ENCODE measurements around the gene PUS3. TPM values are rescaled to one million over a fixed set of nuclear protein-coding genes. Genes with fewer than 3 reads are reported as not detected.

Gene PUS3
- total and polyA plus RNA-seq, 2 experiments from 2014 or later = 8.3 to 10.7 TPM

- Histone ChIP-seq H3K9me3 (ENCODE audit: low read depth) (no peaks in the 10 kb centered on the region), H3K79me2 (ENCODE audit: insufficient read depth) (no peaks in the 10 kb centered on the region), H3K9ac (no peak overlapping the region), H3K4me2 (ENCODE audit: unreplicated experiment) (no peak overlapping the region), H3K27ac (no peak overlapping the region), H2AFZ (no peak overlapping the region), H3K9me2 (ENCODE audit: insufficient read depth) (no peaks in the 10 kb centered on the region), H4K20me1 (ENCODE audit: insufficient read depth) (no peaks in the 10 kb centered on the region), H3K27me3 (replicated peaks; ENCODE audit: insufficient read depth) (peaks cover 11% of the 10 kb centered on the region; the same call in 1 of the 2 replicates), H3K36me3 (ENCODE audit: low read depth) (no peaks in the 10 kb centered on the region), H3K4me1 (ENCODE audit: insufficient read depth) (peaks cover 6% of the 10 kb centered on the region; the same call in 1 of the 2 replicates), H3F3A (ENCODE audit: insufficient read depth) (no peaks in the 10 kb centered on the region), H3K4me3 (no peak overlapping the region)
- in situ Hi-C loops (cut with MboI) = no loop called here
- TF ChIP-seq EZH2phosphoT487 (IDR thresholded peaks at IDR 0.05; ENCODE audit: insufficient read depth, low read depth) (no peak), EZH2 (IDR thresholded peaks at IDR 0.05; ENCODE audit: insufficient read depth, poor library complexity, severe bottlenecking) (no peak)
- no peak for DNase-seq
- 81 to 82% methylated on average over 11 of the region's 11 CpGs for WGBS, 2 experiments (ENCODE audit: low coverage in 1 of 2, low lambda C conversion rate in 2 of 2, missing lambda C conversion rate in 2 of 2)
Observed at GRCh38 chr11:125950178-125950490, 47.1 kb upstream of the PUS3 start.

- in situ Hi-C loops (cut with MboI) = no loop called here
- TF ChIP-seq EZH2 (IDR thresholded peaks at IDR 0.05; ENCODE audit: insufficient read depth, poor library complexity, severe bottlenecking) (no peak), EZH2phosphoT487 (IDR thresholded peaks at IDR 0.05; ENCODE audit: insufficient read depth, low read depth) (no peak)
- H3K27me3 ChIP-seq (replicated peaks; ENCODE audit: insufficient read depth) = peaks cover 11% of the 10 kb centered on the region; the same call in 1 of the 2 replicates
Observed at GRCh38 chr11:125949271-125950177, 46.5 kb upstream of the PUS3 start.

GRCh38 chr11:125948278-125949051, 45.5 kb upstream of the PUS3 start:
- Histone ChIP-seq H3K4me2 (ENCODE audit: unreplicated experiment) (no peak overlapping the region), H3K9ac (no peak overlapping the region), H3K4me1 (ENCODE audit: insufficient read depth) (peaks cover 6% of the 10 kb centered on the region; the same call in 1 of the 2 replicates), H3K9me3 (ENCODE audit: low read depth) (no peaks in the 10 kb centered on the region), H3K79me2 (ENCODE audit: insufficient read depth) (no peaks in the 10 kb centered on the region), H3F3A (ENCODE audit: insufficient read depth) (no peaks in the 10 kb centered on the region), H3K4me3 (no peak overlapping the region), H3K27ac (no peak overlapping the region), H3K36me3 (ENCODE audit: low read depth) (no peaks in the 10 kb centered on the region), H3K27me3 (replicated peaks; ENCODE audit: insufficient read depth) (peaks cover 11% of the 10 kb centered on the region; the same call in 1 of the 2 replicates), H2AFZ (no peak overlapping the region), H4K20me1 (ENCODE audit: insufficient read depth) (no peaks in the 10 kb centered on the region), H3K9me2 (ENCODE audit: insufficient read depth) (no peaks in the 10 kb centered on the region)
- DNase-seq = no peak
- no peak for TF ChIP-seq EZH2 (IDR thresholded peaks at IDR 0.05; ENCODE audit: insufficient read depth, poor library complexity, severe bottlenecking)
- TF ChIP-seq EZH2phosphoT487 (IDR thresholded peaks at IDR 0.05; ENCODE audit: insufficient read depth, low read depth) = no peak
- WGBS, 2 experiments (ENCODE audit: low coverage in 1 of 2, low lambda C conversion rate in 2 of 2, missing lambda C conversion rate in 2 of 2) = 72 to 73% methylated on average over 22 of the region's 23 CpGs
- in situ Hi-C loops (cut with MboI) = no loop called here

More at GRCh38 chr11:125949271-125950177, 46.5 kb upstream of the PUS3 start:
- Histone ChIP-seq H4K20me1 (ENCODE audit: insufficient read depth) (no peaks in the 10 kb centered on the region), H3K4me2 (ENCODE audit: unreplicated experiment) (no peak overlapping the region), H3K36me3 (ENCODE audit: low read depth) (no peaks in the 10 kb centered on the region), H3K4me3 (no peak overlapping the region), H3K9me2 (ENCODE audit: insufficient read depth) (no peaks in the 10 kb centered on the region), H3K9me3 (ENCODE audit: low read depth) (no peaks in the 10 kb centered on the region), H3K27ac (no peak overlapping the region), H3K9ac (no peak overlapping the region), H2AFZ (no peak overlapping the region), H3K79me2 (ENCODE audit: insufficient read depth) (no peaks in the 10 kb centered on the region), H3F3A (ENCODE audit: insufficient read depth) (no peaks in the 10 kb centered on the region), H3K4me1 (ENCODE audit: insufficient read depth) (peaks cover 6% of the 10 kb centered on the region; the same call in 1 of the 2 replicates)
- 75 to 78% methylated on average over 22 of the region's 22 CpGs for WGBS, 2 experiments (ENCODE audit: low coverage in 1 of 2, low lambda C conversion rate in 2 of 2, missing lambda C conversion rate in 2 of 2)
- DNase-seq = no peak

GRCh38 chr11:125947419-125948277, 44.6 kb upstream of the PUS3 start:
- no peak overlapping the region for H3K27ac ChIP-seq
- H3K9ac ChIP-seq = no peak overlapping the region
- no peak overlapping the region for H3K4me2 ChIP-seq (ENCODE audit: unreplicated experiment)
- no peak overlapping the region for H2AFZ ChIP-seq
- H4K20me1 ChIP-seq (ENCODE audit: insufficient read depth) = no peaks in the 10 kb centered on the region
- no peaks in the 10 kb centered on the region for H3K9me3 ChIP-seq (ENCODE audit: low read depth)
- TF ChIP-seq EZH2 (IDR thresholded peaks at IDR 0.05; ENCODE audit: insufficient read depth, poor library complexity, severe bottlenecking) (no peak), EZH2phosphoT487 (IDR thresholded peaks at IDR 0.05; ENCODE audit: insufficient read depth, low read depth) (no peak)
- no peak for DNase-seq
- no peaks in the 10 kb centered on the region for H3K9me2 ChIP-seq (ENCODE audit: insufficient read depth)
- in situ Hi-C loops (cut with MboI) = no loop called here
- H3K36me3 ChIP-seq (ENCODE audit: low read depth) = no peaks in the 10 kb centered on the region
- WGBS, 2 experiments (ENCODE audit: low coverage in 1 of 2, low lambda C conversion rate in 2 of 2, missing lambda C conversion rate in 2 of 2) = 72% methylated on average over 22 to 24 of the region's 24 CpGs
- no peaks in the 10 kb centered on the region for H3F3A ChIP-seq (ENCODE audit: insufficient read depth)
- peaks cover 3% of the 10 kb centered on the region; the same call in 1 of the 2 replicates for H3K4me1 ChIP-seq (ENCODE audit: insufficient read depth)
- no peak overlapping the region for H3K4me3 ChIP-seq
- H3K27me3 ChIP-seq (replicated peaks; ENCODE audit: insufficient read depth) = peaks cover 7% of the 10 kb centered on the region; the same call in 1 of the 2 replicates
- H3K79me2 ChIP-seq (ENCODE audit: insufficient read depth) = no peaks in the 10 kb centered on the region

Data from GM23248 (cell line).